ENCODE data around the gene SNX18.
A peak's percentile ranks its signal among the peaks of the same experiment; 100 is the strongest.
"Not testable (repeated sequence)": the region's sequence is repeated elsewhere in the genome, so short reads cannot be mapped to it uniquely, and the experiment has no call there.

The SNX18 gene, protein sequence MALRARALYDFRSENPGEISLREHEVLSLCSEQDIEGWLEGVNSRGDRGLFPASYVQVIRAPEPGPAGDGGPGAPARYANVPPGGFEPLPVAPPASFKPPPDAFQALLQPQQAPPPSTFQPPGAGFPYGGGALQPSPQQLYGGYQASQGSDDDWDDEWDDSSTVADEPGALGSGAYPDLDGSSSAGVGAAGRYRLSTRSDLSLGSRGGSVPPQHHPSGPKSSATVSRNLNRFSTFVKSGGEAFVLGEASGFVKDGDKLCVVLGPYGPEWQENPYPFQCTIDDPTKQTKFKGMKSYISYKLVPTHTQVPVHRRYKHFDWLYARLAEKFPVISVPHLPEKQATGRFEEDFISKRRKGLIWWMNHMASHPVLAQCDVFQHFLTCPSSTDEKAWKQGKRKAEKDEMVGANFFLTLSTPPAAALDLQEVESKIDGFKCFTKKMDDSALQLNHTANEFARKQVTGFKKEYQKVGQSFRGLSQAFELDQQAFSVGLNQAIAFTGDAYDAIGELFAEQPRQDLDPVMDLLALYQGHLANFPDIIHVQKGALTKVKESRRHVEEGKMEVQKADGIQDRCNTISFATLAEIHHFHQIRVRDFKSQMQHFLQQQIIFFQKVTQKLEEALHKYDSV
- total RNA-seq = 20.0 to 93.8 (median 38.7) reads per million in 9 experiments

DNA sequence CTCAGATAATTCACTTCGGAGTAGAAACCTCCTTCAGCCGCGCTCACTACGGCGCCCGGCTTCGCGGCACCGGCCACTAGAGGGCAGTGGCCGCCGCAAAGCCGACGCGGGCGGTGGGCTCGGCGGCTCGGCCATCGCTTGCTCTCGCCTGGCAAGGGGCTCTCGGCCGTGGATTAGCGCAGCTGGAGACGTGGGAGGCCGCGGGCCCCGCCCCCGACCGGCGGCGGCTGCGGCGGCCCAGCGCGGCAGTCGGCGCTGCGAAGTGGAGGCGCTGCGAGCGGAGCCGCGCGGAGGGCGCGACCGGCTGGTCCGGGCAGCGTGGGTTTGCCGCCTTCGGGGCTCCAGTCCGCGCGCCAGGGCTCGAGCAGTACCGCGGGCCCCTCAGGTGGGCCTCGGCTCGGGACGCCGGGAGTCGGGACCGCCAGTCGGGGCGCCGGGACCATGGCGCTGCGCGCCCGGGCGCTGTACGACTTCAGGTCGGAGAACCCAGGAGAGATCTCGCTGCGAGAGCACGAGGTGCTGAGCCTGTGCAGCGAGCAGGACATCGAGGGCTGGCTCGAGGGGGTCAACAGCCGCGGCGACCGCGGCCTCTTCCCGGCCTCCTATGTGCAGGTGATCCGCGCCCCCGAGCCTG lies at the start of gene SNX18:
TSS of gene SNX18 (plus strand) at position 248 of the 634 bp plus-strand sequence. CDS start at position 442, 194 bp downstream.
- Mint-ChIP-seq H3K36me3 (ENCODE audit: insufficient read depth) (peaks cover 9% of the 10 kb centered on the region), H3K4me3 (peak within 1 kb of the TSS in 1 of 2 donors; percentile 83), H3K27me3 (no peaks in the 10 kb centered on the region), H3K9me3 (no peaks in the 10 kb centered on the region), H3K4me1 (ENCODE audit: low read depth in 2 of 2) (peaks cover 37 to 39% of the 10 kb centered on the region in 2 donors), H3K27ac (peak within 1 kb of the TSS; percentile 16 to 52)
- DNase-seq (peak; percentile 87 to 91 (median 89)), ATAC-seq (replicated peaks) (peak; percentile 90)

DNA sequence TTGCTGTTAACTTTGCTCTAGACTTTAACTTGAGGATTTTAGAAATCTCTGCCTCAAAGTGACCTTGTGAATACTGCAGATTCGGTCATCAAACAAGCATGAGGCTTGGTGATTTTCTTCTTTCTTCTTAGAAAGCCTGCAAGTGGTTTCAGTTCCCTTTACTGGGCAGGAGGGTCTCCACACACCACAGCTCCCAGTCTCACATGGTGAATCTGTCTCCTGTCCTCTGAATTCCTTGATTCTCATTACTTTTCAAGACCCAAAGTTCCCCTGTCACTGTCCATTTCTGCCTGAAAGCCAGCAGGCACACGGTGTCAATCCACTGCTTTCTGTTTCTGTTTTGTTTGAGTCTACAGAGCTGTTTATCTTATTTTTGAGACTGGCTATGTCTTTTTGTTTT lies 47.9 kb upstream of the SNX18 start:
- ATAC-seq (replicated peaks) = no peak
- Mint-ChIP-seq H3K27ac (peak overlapping the region; percentile 45 to 47), H3K4me3 (peak overlapping the region; percentile 50 to 62)

DNA sequence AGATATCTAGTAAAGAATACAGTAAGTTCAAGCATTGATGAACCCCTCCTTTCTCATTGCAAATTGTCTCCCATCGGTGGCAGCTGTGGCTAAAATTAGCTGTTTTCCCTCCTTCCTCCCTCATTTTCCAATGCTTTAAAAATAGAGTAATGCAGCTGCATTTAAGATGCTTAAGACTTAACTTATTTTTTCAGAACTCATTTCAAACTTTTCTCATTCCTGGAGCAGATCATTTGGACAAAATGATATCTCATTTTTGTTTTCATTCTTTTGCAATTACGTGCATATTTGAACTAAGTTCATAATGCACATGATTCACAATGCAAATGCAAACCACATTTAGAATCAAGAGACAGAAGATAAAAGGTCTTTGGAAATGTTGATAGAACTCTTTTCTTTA lies 47.4 kb upstream of the SNX18 start:
- DNase-seq (no peak), ATAC-seq (replicated peaks) (no peak)
- Mint-ChIP-seq H3K27ac (peak overlapping the region; percentile 45 to 47), H3K9me3 (no peaks in the 10 kb centered on the region), H3K4me1 (ENCODE audit: low read depth in 2 of 2) (peaks cover 5 to 9% of the 10 kb centered on the region in 2 donors), H3K4me3 (peak overlapping the region; percentile 50 to 62), H3K36me3 (ENCODE audit: insufficient read depth) (no peaks in the 10 kb centered on the region), H3K27me3 (peaks cover 8 to 14% of the 10 kb centered on the region in 2 donors)

More for the DNA sequence above, 47.9 kb upstream of the SNX18 start:
- H3K36me3 Mint-ChIP-seq (ENCODE audit: insufficient read depth) = no peaks in the 10 kb centered on the region
- H3K9me3 Mint-ChIP-seq = no peaks in the 10 kb centered on the region
- peaks cover 5 to 9% of the 10 kb centered on the region in 2 donors for H3K4me1 Mint-ChIP-seq (ENCODE audit: low read depth in 2 of 2)
- peaks cover 8 to 14% of the 10 kb centered on the region in 2 donors for H3K27me3 Mint-ChIP-seq
- no peak for DNase-seq

DNA sequence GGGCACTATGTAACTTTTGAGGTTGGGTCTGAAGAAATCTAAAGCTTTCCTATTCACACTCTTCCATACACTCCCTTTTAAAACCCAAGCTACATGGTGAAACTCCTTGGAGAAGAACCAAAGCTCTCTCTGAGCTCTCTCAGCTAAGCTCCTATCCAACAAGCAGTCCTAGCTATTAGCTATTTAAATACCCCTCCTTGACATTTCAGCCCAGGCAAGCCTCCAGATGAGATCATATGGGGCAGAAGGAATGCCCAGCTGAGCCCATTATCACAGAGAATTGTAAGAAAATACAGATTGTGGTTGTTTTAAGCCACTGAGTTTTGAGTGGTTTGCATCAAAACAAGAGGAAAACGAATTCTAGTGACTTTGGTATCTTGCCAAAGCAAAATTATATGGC lies 46.9 kb upstream of the SNX18 start:
- Mint-ChIP-seq H3K36me3 (ENCODE audit: insufficient read depth) (no peaks in the 10 kb centered on the region), H3K9me3 (no peaks in the 10 kb centered on the region)
- DNase-seq = no peak

DNA sequence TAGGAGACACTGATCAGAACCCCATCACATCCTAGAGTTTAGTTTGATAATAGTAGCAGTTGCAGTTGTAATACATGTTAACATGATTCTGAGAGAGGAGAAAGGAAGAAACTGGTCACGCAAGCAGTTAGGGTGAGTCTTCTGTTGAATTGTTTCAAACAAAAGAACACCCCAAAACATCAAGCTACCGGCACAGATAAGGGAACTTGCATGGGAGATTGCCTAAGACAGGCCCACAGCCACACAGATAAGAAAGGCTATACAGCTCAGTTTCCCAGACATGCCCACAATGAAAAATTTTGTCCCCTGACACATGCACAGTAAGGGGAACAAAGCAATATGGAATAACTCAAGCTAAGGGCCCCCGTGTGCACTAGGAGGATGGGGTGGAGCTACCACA lies 46.2 kb upstream of the SNX18 start:
- Mint-ChIP-seq H3K9me3 (no peaks in the 10 kb centered on the region), H3K27ac (no peak overlapping the region), H3K4me3 (no peak overlapping the region), H3K27me3 (peaks cover 4 to 12% of the 10 kb centered on the region in 2 donors), H3K4me1 (ENCODE audit: low read depth in 2 of 2) (peaks cover 5 to 9% of the 10 kb centered on the region in 2 donors), H3K36me3 (ENCODE audit: insufficient read depth) (no peaks in the 10 kb centered on the region)
- ATAC-seq (replicated peaks) = no peak
- DNase-seq = no peak

More for the DNA sequence above, 46.9 kb upstream of the SNX18 start:
- H3K27me3 Mint-ChIP-seq = peaks cover 8 to 14% of the 10 kb centered on the region in 2 donors
- H3K4me3 Mint-ChIP-seq = no peak overlapping the region
- peaks cover 5 to 9% of the 10 kb centered on the region in 2 donors for H3K4me1 Mint-ChIP-seq (ENCODE audit: low read depth in 2 of 2)
- no peak for ATAC-seq (replicated peaks)
- H3K27ac Mint-ChIP-seq = no peak overlapping the region

DNA sequence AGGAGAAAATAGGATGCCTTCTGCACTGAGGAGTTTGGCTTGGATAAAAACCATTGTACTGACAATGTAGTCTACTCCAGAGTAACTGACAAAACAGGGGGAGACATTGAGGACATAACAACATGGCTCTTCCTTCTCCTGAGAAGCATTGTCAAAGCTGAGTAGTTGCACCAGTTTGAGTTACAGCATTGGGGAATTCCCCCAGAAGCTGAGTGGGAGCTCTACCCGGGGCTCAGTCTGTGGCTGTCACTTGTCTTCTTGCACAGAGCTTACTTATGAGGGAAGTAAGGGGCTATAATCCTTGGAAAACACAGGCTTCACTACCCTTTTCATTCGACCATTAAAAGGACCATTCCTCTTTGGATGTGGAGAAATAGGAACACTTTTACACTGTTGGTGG lies 40.9 kb upstream of the SNX18 start:
- DNase-seq (no peak), ATAC-seq (replicated peaks) (no peak)
- Mint-ChIP-seq H3K27ac (no peak overlapping the region), H3K4me1 (ENCODE audit: low read depth in 2 of 2) (no peaks in the 10 kb centered on the region), H3K4me3 (no peak overlapping the region), H3K9me3 (no peaks in the 10 kb centered on the region), H3K36me3 (ENCODE audit: insufficient read depth) (no peaks in the 10 kb centered on the region), H3K27me3 (peaks cover 0 to 27% of the 10 kb centered on the region in 2 donors)

DNA sequence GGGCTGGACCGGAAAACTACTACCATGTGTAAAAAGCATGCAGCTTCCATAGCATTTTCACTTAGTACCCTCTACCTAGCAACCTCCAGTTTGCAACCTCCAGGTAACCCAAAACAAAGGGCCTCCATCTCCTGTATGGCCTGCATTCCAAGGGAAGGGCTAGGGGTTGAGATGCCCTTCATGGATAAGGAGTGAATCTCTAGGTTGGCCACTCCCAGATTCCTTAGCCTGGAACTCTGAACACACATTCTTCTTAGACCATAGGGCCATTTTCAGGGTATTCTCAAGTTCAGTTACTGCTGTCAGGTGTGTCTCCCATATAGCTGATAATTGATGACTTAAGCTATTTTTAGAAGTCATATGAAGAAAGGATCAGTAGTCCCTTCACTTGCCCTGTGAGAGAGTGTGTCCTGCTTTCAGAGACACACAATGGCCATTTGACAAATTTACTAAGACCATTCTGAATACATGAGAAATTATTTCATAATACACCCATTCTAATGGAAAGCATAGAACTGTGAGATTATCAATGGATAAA lies 39.5 kb upstream of the SNX18 start:
- Mint-ChIP-seq H3K4me1 (ENCODE audit: low read depth in 2 of 2) (no peaks in the 10 kb centered on the region), H3K27me3 (peaks cover 12 to 41% of the 10 kb centered on the region in 2 donors), H3K4me3 (no peak overlapping the region), H3K9me3 (no peaks in the 10 kb centered on the region), H3K27ac (no peak overlapping the region), H3K36me3 (ENCODE audit: insufficient read depth) (no peaks in the 10 kb centered on the region)
- no peak for DNase-seq
- ATAC-seq (replicated peaks) = no peak

DNA sequence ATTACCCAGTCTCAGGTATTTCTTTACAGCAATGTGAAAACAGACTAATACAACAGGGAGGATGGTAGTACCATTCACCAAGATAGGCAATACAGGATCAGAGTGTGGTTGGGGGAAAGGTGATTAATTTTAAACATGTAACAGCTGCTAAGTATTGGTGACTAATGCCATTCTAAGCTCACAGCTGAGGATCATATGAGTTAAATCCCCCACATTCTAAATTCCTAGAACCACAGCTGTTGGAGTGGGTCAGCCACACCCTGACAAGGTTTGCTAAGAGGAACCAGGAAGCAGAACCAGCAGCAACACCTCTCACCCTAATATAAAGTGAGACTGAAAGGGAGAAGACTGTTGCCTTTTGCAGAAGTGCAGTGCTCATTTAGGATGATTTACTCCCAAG lies 37.3 kb upstream of the SNX18 start:
- H3K4me1 Mint-ChIP-seq (ENCODE audit: low read depth in 2 of 2) = no peaks in the 10 kb centered on the region
- no peak for DNase-seq
- ATAC-seq (replicated peaks) = no peak
- no peaks in the 10 kb centered on the region for H3K9me3 Mint-ChIP-seq
- H3K36me3 Mint-ChIP-seq (ENCODE audit: insufficient read depth) = no peaks in the 10 kb centered on the region
- no peak overlapping the region for H3K4me3 Mint-ChIP-seq
- peaks cover 16 to 41% of the 10 kb centered on the region in 2 donors for H3K27me3 Mint-ChIP-seq
- H3K27ac Mint-ChIP-seq = no peak overlapping the region

DNA sequence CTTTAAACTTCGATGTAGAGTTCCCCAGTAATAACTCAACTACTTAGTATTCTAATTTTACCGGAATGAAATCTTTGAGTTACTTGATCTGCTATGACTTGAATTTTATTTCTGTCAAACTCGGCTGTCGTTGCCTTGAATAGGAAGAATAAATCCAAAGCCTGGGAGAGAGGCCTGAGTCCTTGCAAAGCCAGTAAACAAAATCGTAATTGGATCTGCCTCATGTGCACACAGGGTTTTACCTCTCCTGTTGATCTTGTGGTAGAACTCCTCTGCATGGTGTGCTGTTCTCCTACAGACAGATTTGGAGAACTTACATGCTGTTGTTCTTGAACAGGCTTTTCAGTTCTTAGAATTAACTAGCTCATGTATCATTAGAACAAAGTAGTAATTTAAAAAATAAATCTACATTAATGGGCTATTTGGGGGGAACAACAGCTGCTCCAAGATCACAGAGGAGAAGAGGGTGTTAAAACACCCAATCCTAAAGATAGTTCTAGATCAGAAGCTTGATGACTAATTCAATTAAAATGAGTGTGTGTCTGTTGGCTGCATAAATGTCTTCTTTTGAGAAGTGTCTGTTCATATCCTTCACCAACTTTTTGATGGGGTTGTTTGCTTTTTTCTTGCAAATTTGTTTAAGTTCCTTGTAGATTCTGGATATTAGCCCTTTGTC lies 33.2 kb upstream of the SNX18 start:
- no peak overlapping the region for H3K27ac Mint-ChIP-seq
- H3K9me3 Mint-ChIP-seq = no peaks in the 10 kb centered on the region
- H3K27me3 Mint-ChIP-seq = peaks cover 22 to 37% of the 10 kb centered on the region in 2 donors
- no peak for ATAC-seq (replicated peaks)
- H3K4me3 Mint-ChIP-seq = no peak overlapping the region
- no peaks in the 10 kb centered on the region for H3K36me3 Mint-ChIP-seq (ENCODE audit: insufficient read depth)
- DNase-seq = no peak
- no peaks in the 10 kb centered on the region for H3K4me1 Mint-ChIP-seq (ENCODE audit: low read depth in 2 of 2)

DNA sequence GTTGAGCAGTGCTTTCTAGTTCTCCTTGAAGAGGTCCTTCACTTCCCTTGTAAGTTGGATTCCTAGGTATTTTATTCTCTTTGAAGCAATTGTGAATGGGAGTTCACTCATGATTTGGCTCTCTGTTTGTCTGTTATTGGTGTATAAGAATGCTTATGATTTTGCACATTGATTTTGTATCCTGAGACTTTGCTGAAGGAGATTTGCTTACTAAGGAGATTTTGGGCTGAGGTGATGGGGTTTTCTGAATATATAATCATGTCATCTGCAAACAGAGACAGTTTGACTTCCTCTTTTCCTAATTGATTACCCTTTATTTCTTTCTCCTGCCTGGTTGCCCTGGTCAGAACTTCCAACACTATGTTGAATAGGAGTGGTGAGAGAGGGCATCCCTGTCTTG lies 31.9 kb upstream of the SNX18 start:
- peaks cover 22 to 24% of the 10 kb centered on the region in 2 donors for H3K27me3 Mint-ChIP-seq
- not testable (repeated sequence) for H3K4me1 Mint-ChIP-seq (ENCODE audit: low read depth in 2 of 2); H3K27ac Mint-ChIP-seq; ATAC-seq (replicated peaks); H3K36me3 Mint-ChIP-seq (ENCODE audit: insufficient read depth); H3K9me3 Mint-ChIP-seq; DNase-seq; H3K4me3 Mint-ChIP-seq

DNA sequence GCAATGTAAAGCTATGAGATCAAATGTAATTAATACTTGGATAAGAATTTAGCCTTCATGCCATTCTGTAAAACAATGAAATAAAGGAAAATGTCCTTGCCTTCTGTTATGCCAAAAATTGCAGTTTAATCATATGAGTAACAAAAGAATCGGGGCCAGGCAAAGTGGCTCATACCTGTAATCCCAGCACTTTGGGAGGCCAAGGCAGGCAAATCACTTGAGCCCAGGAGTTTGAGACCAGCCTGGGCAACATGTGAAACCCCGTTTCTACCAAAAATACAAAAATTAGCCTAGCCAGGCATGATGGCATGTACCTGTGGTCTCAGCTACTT lies 27.9 kb upstream of the SNX18 start:
- peaks cover 19 to 20% of the 10 kb centered on the region in 2 donors for H3K27me3 Mint-ChIP-seq
- not testable (repeated sequence) for DNase-seq; H3K36me3 Mint-ChIP-seq (ENCODE audit: insufficient read depth); ATAC-seq (replicated peaks); H3K27ac Mint-ChIP-seq; H3K9me3 Mint-ChIP-seq; H3K4me1 Mint-ChIP-seq (ENCODE audit: low read depth in 2 of 2); H3K4me3 Mint-ChIP-seq

DNA sequence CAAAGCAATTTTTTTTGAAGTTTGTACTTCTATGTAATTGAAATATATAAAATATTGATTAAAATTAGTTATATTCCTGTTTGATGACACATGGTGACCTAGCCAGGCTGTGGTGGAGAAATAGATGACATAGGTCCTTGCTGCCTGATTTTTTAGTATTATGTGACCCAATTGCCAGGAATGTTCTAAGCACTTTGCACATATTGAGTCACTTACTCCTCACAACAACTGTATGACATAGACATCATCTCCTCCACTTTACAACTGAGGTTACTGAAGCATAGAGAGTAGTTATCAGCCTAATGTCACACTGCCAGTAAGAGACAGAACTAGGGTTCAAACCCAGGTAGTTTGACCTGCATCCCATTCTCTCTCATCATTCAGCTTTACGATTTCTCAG lies 26.2 kb upstream of the SNX18 start:
- ATAC-seq (replicated peaks) = no peak
- Mint-ChIP-seq H3K4me1 (ENCODE audit: low read depth in 2 of 2) (no peaks in the 10 kb centered on the region), H3K27me3 (peaks cover 20 to 36% of the 10 kb centered on the region in 2 donors), H3K36me3 (ENCODE audit: insufficient read depth) (no peaks in the 10 kb centered on the region), H3K4me3 (no peak overlapping the region), H3K27ac (no peak overlapping the region), H3K9me3 (no peaks in the 10 kb centered on the region)
- no peak for DNase-seq

DNA sequence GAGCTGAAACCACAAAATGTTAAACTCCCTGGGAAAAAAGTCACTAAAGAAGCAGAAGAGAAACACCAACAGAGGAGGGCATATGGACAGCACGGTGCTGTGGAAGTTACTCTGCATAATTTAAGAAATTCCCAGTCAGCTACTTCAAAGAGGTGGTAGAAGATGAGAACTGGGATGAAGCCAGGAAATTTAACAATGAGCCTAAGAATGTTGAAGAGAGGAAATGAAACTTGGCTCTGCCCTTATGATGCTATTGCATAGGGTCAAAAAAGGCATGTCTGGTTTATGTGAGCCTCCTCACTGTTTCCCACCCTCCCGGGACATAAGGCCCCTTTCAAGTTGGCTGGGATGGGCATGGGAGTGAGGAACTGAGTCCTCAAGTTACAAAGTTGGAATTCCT lies 25.4 kb upstream of the SNX18 start:
- Mint-ChIP-seq H3K27ac (no peak overlapping the region), H3K27me3 (peaks cover 27 to 45% of the 10 kb centered on the region in 2 donors), H3K36me3 (ENCODE audit: insufficient read depth) (no peaks in the 10 kb centered on the region), H3K4me3 (no peak overlapping the region), H3K4me1 (ENCODE audit: low read depth in 2 of 2) (no peaks in the 10 kb centered on the region), H3K9me3 (no peaks in the 10 kb centered on the region)
- no peak for ATAC-seq (replicated peaks)
- DNase-seq = no peak

Measured in effector memory CD8-positive, alpha-beta T cell (primary cell).